H1 (cell line): ENCODE results near the gene TMEM151B. TPM values are rescaled to one million over a fixed set of nuclear protein-coding genes. Genes with fewer than 3 reads are reported as not detected.

Experiments
- KDM4A ChIP-seq: IDR thresholded peaks from one replicate; pipeline ENCODE4 v1.7.1; 2012; ENCODE audit warnings: low read depth, mild to moderate bottlenecking, moderate library complexity, low read length, inconsistent platforms; ENCODE audit not compliant: severe bottlenecking
- SIN3A ChIP-seq, 2 experiments: IDR thresholded peaks in 1 of 2; conservative IDR thresholded peaks in 1 of 2; 2 replicates each; pipeline ENCODE4 v1.6.1; 2011 to 2012; ENCODE audit warnings: low read length in 2 of 2, improper control_type of control experiment in 1 of 2, low read depth in 1 of 2, mild to moderate bottlenecking in 1 of 2
- polyA plus RNA-seq, 7 experiments: library from polyadenylated mRNA; depleted of rRNA in 3 of 7; stranded (reverse) in 5 of 7; unstranded in 2 of 7; fragments of >200 nt in 5 of 7; fragments of 200-250 nt in 2 of 7; gene quantifications; 1 replicate in 5 of 7; 2 replicates in 1 of 7; 4 replicates in 1 of 7; pipeline versions ENCODE4 v1.2.1 to v1.2.3, GENCODE V29; 2011 to 2013; ENCODE audit warnings: missing spikeins in 2 of 7, mixed read lengths in 2 of 7
- total RNA-seq: library from RNA; stranded (reverse); fragmentation: NEBNext Ultra II Directional; extraction: Animal tissue kit (Norgen Biotek cat#: 25700); gene quantifications from 2 replicates; pipeline ENCODE4 v1.2.1, GENCODE V29; 2021

The TMEM151B gene
- total and polyA plus RNA-seq, 2 of the 8 experiments (the other 6 are each of a cell fraction or from before 2014, with no cell fraction given) = 8.0 to 15.5 TPM

- no peak for TF ChIP-seq SIN3A (conservative IDR thresholded peaks at IDR 0.05 in 1 of 2, IDR thresholded peaks at IDR 0.05 in 1 of 2; ENCODE audit: low read depth in 1 of 2, low read length in 2 of 2)
- no peak for TF ChIP-seq KDM4A
- TF ChIP-seq, all 59 proteins: peak for 0
These were observed 37.3 kb upstream of the TMEM151B start (continued) for GRCh38 chr6:44232676-44233566.
